Body of pancreas (tissue), 4 donors: ENCODE measurements around the gene IPO11. TPM values are rescaled to one million over a fixed set of nuclear protein-coding genes. Genes with fewer than 3 reads are reported as not detected.

Source experiments
- ATAC-seq: fragments of 150-250 bp; one replicate; pipeline ENCODE4 v1.9.1; 2016
- DNase-seq, 4 donors: peaks; one replicate each; pipeline ENCODE4 v3.0.0-alpha.2; 2019
- H3K27ac ChIP-seq, 4 donors: fragments of 200-600 bp; sonication (generic); 1 replicate in 3 of 4; 2 replicates in 1 of 4; pipeline versions ENCODE4 v1.5.1 to v1.6.1; 2016 to 2019; ENCODE audit warnings: mild to moderate bottlenecking in 1 of 4, mixed read lengths in 1 of 4, moderate library complexity in 1 of 4
- H3K27me3 ChIP-seq, 2 donors: fragments of 200-600 bp; sonication (generic); one replicate each; pipeline ENCODE4 v1.6.0; 2016; ENCODE audit warnings: mild to moderate bottlenecking in 1 of 2
- H3K36me3 ChIP-seq, 2 donors: fragments of 200-600 bp; sonication (generic); replicated peaks in 1 of 2; 2 replicates each; pipeline ENCODE4 v1.5.1; 2016; ENCODE audit warnings: low read depth in 2 of 2; ENCODE audit not compliant: insufficient read depth in 1 of 2
- H3K4me1 ChIP-seq: fragments of 200-600 bp; sonication (generic); one replicate; pipeline ENCODE4 v1.6.0; 2016
- H3K4me3 ChIP-seq, 2 donors: fragments of 200-600 bp; sonication (generic); 1 replicate in 1 of 2; 2 replicates in 1 of 2; pipeline ENCODE4 v1.5.1; 2016 to 2019
- H3K9me3 ChIP-seq, 3 donors: fragments of 200-600 bp; sonication (generic); 1 replicate in 2 of 3; 2 replicates in 1 of 3; pipeline ENCODE4 v1.5.1; 2016
- POLR2A ChIP-seq, 3 donors: fragments of 450-650 bp; IDR thresholded peaks; one replicate each; pipeline ENCODE4 v1.6.1; 2016; ENCODE audit warnings: antibody characterized with exemption in 3 of 3, mild to moderate bottlenecking in 2 of 3
- WGBS, 2 donors: methylation state at CpG; one replicate each; pipeline ENCODE4 v1.1.5; 2017; 5-methylcytosine and 5-hydroxymethylcytosine counted together
- intact Hi-C: fragments of 100-400 bp; cut with DNase I; formaldehyde crosslinking; loops from one replicate; pipeline ENCODE4 v1.15.1; 2023
- total RNA-seq, 2 donors: library from RNA; depleted of rRNA; stranded (reverse); fragments of >200 nt; gene quantifications; one replicate each; pipeline ENCODE4 v1.1.0, GENCODE V29; 2016
- TF ChIP-seq, protein P1 (sequence below), 7 experiments: fragments of 450-650 bp in 4 of 7; fragments of 200-600 bp in 3 of 7; sonication (generic) in 3 of 7; IDR thresholded peaks; one replicate each; pipeline ENCODE4 v1.5.1; 2016 to 2019; ENCODE audit warnings: antibody characterized with exemption in 7 of 7

IPO11 gene
- total RNA-seq, 2 donors from 2014 or later: 10.9 to 13.2 TPM

DNA sequence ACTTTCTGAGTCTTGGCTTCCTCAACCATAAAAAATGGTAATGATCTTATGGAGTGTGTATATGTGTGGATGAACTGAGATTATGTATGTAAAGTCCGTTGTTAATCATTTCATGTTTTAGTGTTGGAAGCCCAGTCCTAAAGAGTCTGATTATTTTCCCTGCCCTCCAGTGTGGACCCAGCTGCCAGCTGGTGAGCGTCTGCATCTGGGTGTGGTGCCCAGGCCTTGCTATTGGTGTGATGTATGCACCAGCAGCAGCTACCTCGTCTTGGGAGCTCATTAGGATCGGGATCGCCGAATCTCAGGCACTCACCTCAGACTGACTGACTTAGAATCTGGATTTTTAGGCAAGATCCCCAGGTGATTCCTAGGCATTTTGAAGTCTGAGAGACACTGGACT, 229.9 kb downstream of the IPO11 start:
- TF ChIP-seq, protein P1, sequence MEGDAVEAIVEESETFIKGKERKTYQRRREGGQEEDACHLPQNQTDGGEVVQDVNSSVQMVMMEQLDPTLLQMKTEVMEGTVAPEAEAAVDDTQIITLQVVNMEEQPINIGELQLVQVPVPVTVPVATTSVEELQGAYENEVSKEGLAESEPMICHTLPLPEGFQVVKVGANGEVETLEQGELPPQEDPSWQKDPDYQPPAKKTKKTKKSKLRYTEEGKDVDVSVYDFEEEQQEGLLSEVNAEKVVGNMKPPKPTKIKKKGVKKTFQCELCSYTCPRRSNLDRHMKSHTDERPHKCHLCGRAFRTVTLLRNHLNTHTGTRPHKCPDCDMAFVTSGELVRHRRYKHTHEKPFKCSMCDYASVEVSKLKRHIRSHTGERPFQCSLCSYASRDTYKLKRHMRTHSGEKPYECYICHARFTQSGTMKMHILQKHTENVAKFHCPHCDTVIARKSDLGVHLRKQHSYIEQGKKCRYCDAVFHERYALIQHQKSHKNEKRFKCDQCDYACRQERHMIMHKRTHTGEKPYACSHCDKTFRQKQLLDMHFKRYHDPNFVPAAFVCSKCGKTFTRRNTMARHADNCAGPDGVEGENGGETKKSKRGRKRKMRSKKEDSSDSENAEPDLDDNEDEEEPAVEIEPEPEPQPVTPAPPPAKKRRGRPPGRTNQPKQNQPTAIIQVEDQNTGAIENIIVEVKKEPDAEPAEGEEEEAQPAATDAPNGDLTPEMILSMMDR (IDR thresholded peaks at IDR 0.05): no peak
- no peak for TF ChIP-seq POLR2A (IDR thresholded peaks at IDR 0.05)
- Histone ChIP-seq H3K9me3 (no peaks in the 10 kb centered on the region), H3K27me3 (no peaks in the 10 kb centered on the region), H3K27ac (no peak overlapping the region), H3K4me3 (no peak overlapping the region), H3K36me3 (no peaks in the 10 kb centered on the region), H3K4me1 (no peaks in the 10 kb centered on the region)
- ATAC-seq (no peak), DNase-seq (no peak)
- intact Hi-C loops: no loop called here
- 83 to 90% methylated on average over 6 of the region's 6 CpGs for WGBS, 2 donors

DNA sequence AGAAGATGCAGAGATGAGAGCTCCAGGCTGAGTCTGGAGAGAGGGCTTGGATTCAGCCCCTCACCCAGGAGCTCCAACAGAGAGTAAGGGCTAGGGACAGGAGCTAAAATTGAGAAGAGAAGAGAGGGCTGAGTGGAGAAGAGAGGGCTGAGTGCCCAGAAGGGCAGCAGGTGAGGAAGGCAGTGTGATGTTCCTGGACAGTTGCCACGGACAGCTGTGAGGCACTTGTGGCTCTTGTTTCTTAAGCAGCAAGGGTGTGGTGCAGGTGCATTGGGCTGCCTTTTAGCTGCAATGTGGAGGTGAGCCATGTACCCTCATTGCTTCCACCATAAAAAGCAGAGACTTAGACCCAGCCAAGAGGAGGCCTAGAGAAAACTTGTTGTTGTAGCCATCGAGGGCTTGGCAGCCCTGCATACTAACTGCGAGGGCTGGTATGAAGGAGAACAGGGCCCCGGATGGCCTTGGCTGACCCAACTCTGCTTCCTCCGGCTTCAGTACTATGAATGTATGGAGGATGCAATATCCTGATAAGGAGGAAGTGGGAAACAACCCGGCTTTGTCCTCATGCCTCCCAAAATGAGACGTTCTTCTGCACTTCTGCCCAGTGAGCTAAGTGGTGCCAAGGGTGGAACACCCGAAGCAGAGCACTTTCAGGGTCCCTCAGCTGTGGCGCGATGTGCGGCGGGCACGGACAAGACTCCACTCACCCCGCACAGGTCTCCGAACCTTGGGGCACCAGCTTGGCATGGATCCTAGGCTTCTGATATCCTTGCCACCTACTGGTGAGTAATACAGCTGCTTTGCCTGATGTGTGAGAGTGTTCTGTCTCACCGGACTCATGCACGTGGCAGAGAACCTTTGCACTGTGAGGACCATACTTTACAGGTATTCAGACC, 231.2 kb downstream of the IPO11 start:
- Histone ChIP-seq H3K4me1 (no peaks in the 10 kb centered on the region), H3K9me3 (no peaks in the 10 kb centered on the region), H3K27me3 (no peaks in the 10 kb centered on the region), H3K36me3 (no peaks in the 10 kb centered on the region), H3K4me3 (no peak overlapping the region), H3K27ac (no peak overlapping the region)
- no peak for ATAC-seq
- no peak for DNase-seq
- WGBS, 2 donors: 87 to 93% methylated on average over 15 to 17 of the region's 17 CpGs
- TF ChIP-seq, protein P1 (IDR thresholded peaks at IDR 0.05): no peak
- no peak for TF ChIP-seq POLR2A (IDR thresholded peaks at IDR 0.05)
- intact Hi-C loops: no loop called here

DNA sequence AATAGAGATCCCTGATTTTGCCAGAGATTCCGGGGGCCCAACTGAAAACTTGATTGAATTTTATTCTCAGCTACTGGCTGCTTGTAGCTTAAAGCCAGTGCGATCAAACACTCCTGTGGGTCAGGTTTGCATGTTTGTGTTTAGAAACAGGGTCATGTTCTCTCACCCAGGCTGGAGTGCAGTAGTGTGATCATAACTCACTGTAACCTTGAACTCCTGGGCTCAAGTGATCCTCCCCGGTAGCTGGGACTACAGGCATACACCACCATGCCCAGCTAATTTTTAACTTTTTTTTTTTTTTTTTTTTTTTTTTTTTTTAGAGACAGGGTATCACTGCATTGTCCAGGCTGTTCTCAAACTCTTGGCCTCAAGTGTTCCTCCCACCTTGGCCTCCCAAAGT, 232.7 kb downstream of the IPO11 start:
- TF ChIP-seq, protein P1 (IDR thresholded peaks at IDR 0.05): no peak
- TF ChIP-seq POLR2A (IDR thresholded peaks at IDR 0.05): no peak
- Histone ChIP-seq H3K4me3 (no peak overlapping the region), H3K9me3 (no peaks in the 10 kb centered on the region), H3K27ac (no peak overlapping the region), H3K4me1 (no peaks in the 10 kb centered on the region), H3K27me3 (no peaks in the 10 kb centered on the region), H3K36me3 (no peaks in the 10 kb centered on the region)
- WGBS, 2 donors: 86 to 89% methylated on average over 3 of the region's 3 CpGs
- ATAC-seq (no peak), DNase-seq (no peak)
- intact Hi-C loops: no loop called here

DNA sequence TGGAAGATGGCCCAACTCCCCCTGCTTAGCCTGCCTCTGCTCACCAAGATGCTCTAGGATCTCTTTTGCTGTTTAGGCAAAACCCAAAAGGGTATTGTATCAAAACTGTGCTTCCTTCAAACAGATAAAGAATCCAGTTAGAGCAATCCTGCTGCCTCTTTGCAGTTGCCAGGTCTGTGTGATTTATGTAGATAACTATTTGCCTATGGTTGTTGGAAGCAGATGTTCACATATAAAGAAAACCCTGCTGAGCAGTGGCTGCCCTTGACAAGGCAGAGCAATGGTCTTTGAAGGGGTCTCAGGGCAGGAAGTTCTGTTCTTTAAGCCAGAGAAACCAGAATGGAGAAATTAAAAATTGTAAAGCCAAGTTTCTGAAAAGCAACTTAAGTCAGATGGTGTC, 234.7 kb downstream of the IPO11 start:
- H3K4me3 ChIP-seq: no peak overlapping the region
- H3K9me3 ChIP-seq: no peaks in the 10 kb centered on the region
- intact Hi-C loops: no loop called here
- no peaks in the 10 kb centered on the region for H3K4me1 ChIP-seq
- DNase-seq (no peak), ATAC-seq (no peak)
- no peaks in the 10 kb centered on the region for H3K27me3 ChIP-seq
- no peak overlapping the region for H3K27ac ChIP-seq
- H3K36me3 ChIP-seq: no peaks in the 10 kb centered on the region
- TF ChIP-seq POLR2A (IDR thresholded peaks at IDR 0.05): no peak
- TF ChIP-seq, protein P1 (IDR thresholded peaks at IDR 0.05): no peak

DNA sequence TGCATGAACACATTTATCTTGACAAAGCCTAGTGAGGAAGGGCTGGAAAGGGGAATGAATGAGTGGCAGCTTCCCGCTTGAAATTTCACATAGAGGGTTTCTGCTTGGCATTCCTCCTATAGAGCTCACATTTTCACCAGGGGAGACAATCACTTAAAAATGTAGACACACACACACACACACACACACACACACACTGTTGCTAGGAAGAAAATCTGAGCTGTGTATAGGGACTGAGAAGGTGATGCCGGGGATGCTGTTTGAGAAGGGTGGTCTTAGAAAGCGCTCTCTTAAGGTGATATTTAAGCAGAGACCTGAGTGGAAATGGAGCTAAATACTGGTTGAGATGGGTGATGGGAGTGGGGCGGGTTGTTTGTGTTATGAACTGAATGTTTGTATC, 236.5 kb downstream of the IPO11 start:
- no peak for ATAC-seq
- no peaks in the 10 kb centered on the region for H3K36me3 ChIP-seq
- TF ChIP-seq, protein P1 (IDR thresholded peaks at IDR 0.05): no peak
- TF ChIP-seq POLR2A (IDR thresholded peaks at IDR 0.05): no peak
- no peak overlapping the region for H3K4me3 ChIP-seq
- no peaks in the 10 kb centered on the region for H3K9me3 ChIP-seq
- 91 to 93% methylated on average over 4 of the region's 4 CpGs for WGBS, 2 donors
- H3K27me3 ChIP-seq: no peaks in the 10 kb centered on the region
- no peak for DNase-seq
- H3K4me1 ChIP-seq: no peaks in the 10 kb centered on the region
- no peak overlapping the region for H3K27ac ChIP-seq
- intact Hi-C loops: no loop called here
